NCI-H128 (cell line): Measurements from ENCODE around the gene PKDCC.
"Not testable (repeated sequence)": the region's sequence is repeated elsewhere in the genome, so short reads cannot be mapped to it uniquely, and the experiment has no call there.

Experiments used
- DNase-seq: peaks from one replicate; lab custom pipeline; 2025; ENCODE audit not compliant: unreplicated experiment; lab: John Stamatoyannopoulos, UW

Gene PKDCC

DNA sequence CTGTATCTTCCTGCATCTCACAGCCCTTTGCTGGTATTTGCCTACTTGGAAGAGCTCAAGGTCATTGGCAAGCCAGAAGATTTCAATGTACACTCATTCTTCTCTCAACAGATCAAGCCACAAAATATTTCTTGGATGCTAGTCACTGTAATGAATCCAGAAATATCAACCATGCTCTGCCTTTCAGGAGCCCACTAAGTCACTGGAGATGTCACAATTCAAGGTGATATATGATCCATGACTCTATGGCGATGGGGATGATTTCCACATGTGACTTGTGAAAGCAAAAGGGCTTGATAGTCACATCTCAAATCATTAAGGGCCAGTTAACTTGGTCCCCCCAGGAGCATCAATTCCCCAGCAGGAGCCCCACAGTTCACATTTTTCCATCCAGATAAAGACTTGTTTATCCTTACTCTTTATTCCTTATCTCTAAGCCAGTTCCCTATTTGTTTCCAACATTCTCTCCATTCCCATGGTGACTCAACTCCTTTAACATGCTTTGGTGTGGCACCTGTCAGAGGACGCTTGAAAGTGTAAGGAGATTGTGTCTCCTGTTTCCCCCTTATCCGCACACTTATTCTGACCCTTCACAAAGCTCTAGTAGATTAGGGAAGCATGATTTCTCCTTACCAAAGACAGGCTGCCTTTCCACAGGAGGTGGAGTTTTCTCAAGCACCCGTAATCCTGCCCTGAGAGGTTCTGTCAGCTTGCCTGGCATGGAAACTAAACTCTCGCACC, 15.8 kb downstream of the PKDCC start:
- no peak for DNase-seq

DNA sequence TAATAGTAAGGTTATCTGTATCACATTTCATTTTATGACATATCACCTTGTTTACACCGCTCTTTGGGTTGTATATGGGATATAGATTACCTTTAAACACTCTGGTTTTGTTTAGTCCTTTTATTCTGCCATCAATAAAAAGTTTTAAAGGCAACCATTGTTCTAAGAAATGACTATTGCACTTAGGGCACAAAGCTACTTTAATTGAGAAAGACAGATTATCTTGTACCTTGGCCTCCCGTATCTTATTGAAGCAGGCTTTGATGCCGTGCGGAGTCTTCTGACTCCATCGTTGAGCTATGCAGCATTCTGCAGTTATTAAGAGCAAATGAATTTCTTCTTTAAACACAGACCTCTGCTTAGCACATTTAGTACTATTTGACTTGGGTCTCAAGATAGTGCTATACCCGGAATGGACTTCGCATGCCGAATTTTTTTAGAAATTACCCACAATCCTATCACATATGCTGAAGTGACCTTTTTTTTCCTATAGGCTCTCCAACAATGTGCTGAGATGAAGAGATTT, 16.7 kb downstream of the PKDCC start:
- DNase-seq = no peak

DNA sequence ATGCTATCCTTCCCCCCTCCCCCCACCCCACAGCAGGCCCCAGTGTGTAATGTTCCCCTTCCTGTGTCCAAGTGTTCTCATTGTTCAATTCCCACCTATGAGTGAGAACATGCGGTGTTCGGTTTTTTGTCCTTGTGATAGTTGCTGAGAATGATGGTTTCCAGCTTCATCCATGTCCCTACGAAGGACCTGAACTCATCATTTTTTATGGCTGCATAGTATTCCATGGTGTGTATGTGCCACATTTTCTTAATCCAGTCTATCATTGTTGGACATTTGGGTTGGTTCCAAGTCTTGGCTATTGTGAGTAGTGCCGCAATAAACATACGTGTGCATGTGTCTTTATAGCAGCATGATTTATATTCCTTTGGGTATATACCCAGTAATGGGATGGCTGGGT, 17.9 kb downstream of the PKDCC start:
- not testable (repeated sequence) for DNase-seq

DNA sequence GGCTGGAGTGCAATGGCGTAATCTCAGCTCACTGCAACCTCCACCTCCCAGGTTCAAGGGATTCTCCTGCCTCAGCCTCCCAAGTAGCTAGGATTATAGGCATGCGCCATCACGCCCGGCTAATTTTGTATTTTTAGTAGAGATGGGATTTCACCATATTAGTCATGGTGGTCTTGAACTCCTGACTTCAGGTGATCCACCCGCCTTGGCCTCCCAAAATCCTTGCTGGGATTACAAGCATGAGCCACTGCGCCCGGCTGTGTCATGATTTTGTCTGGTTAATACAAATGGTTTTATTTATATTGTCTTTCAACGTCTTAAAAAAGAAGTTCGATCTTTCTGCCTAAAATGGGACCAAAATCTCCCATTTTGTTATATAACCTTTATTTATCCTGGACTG, 19.2 kb downstream of the PKDCC start:
- not testable (repeated sequence) for DNase-seq

DNA sequence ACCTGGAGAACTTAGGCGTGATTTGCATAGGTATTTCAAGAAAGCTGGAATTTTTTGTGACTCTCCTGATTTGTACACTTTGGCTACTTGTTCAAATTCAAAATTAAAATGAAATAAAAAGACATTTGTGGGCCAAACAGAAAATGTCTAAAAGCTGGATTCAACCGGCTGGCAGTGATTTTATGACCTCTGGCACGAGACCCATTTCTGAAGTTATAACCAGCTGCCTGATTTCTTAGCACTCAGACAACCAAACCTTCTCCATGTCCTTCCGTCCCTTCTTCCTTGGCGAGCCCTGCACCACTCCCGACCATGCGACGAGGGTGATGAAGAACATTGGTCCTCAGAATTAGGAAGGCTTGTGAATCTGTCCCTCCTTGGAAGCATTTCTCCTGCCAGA, 19.7 kb downstream of the PKDCC start:
- DNase-seq = no peak

DNA sequence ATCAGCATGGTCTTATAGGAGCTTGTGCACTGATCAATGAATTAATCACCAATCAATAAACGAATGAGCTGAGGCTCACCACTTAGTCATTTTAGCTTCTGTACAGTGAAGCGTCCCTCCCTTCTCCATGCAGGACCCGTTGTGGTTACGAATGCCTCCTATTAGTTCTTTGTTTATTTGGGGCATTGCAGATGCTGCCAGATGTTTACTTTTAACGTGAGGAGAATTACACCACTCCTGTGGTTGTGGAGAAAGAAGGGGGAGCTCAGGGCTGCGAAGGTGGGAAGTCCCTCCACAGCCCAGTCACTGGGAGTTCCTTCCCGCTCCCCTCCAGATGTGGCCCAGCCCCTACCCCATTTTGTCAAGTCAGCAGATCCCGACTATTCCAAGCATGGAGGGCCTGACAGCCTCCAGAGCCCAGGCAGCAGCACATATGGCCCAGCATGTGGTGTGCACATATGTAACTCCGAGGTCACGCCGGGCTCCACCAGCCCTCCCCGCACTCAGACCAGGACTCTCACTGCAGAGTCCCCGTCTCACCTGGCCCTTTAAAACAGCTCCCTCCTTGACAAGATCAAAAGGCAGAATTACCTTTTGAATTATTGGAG, 20.9 kb downstream of the PKDCC start:
- no peak for DNase-seq

DNA sequence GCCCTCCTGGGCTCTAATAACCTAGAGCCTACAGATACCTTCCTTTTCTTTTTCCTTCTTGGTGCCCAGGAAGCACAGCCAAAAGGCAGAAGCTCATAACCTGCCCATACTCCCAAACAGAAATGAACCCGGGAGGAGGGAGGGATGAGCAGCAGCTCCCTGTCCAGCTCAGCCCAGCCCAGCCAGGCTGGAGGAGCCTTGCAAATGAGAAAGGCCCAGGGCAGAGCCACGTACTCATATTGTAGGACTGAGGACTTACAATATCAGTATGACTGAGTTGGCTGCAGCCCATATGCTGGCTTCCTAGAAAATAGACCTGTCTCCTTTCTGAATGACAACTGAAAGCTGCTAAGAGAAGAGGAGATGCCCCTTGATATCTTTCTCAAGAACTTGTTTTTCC, 21.7 kb downstream of the PKDCC start:
- no peak for DNase-seq

DNA sequence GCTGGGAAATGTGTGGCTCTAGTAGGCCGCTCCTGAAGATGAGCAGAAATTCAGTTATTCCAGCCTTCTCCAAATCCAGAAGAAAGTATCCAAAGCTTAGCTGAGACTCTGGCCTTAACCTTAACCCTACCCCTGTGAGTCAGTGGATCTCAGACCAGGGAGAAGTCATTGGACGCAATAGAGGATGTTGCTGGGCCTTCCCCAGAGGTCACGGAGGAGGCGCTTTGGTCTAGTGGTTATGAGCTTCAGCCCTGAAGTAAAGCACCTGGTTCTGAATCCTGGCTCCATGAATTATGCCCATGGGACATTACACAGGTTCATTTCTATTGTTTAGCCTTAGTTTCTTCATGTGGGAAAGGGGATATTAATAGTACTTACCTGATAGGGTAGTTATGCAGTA, 24.0 kb downstream of the PKDCC start:
- DNase-seq = no peak

DNA sequence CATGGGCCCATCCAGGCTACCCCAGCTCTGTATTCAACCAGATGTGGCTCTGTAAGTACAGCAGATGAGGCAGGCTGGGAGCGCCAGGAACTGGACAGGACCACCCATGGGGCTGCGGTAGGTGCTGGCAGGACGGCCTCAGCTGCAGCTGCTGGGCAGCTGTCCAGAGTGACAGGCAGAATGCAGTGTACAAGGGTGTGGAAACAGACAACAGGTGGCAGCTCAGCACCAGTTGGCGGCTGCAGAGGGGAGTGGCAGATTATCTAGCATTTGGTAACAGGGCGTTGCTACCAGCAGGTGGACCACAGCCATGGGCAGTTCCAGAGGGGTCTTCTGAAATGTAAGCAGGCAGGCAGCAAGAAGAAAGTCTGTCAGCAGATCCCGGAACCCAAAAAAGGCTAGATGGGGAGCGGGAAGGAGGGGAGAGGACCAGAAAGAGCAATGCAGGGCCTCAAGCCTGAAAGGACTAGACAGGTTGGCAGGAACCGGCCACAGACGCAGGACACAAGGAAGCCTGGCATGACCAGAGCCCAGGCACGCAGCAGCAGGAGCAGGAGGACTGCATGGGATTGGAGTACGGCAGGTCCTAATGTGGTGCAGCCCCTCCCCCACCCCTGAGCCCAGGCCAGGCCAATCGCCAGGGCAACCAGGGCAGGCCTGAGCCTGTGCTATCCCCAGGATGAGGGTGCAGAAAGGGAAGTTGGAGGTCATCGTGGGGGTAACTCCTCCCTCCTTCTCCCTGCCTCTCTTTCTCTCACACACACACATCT, 24.7 kb downstream of the PKDCC start:
- DNase-seq = no peak

DNA sequence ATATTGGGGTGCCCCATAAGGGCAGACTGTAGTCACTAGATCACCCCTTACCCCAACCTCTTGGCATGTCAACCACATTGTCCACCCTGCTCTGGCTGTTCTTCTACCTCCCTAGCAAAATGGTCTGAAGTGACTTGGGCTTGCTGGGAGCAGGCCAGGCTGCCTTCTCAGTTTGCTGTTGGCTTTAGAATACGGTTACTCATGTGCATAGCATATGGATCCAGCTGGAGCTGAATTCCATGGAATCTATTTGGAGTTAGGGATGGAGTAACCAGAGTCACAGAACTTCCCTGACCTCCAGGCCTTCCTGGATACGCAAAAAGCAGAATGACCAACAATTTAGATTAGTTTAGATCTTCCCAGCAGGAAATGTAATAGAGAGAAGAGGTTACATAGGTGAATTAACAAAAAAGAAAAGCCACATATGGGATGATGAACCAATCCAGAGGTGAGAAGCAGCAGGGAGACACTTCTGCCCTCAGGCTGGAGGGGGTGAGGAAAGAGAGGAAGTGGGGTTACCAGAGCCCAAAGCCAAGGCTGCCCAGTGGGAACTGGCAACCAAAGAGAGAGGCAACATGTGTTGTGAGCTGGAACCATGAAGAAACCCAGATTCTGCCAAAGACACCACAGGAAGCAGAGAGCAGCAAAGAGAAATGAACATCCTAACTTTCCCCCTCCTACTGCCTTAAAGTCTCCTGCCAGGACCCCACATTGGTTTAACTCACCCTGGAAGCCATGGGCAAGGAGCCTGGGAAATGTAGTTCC, 26.1 kb downstream of the PKDCC start:
- DNase-seq = no peak

DNA sequence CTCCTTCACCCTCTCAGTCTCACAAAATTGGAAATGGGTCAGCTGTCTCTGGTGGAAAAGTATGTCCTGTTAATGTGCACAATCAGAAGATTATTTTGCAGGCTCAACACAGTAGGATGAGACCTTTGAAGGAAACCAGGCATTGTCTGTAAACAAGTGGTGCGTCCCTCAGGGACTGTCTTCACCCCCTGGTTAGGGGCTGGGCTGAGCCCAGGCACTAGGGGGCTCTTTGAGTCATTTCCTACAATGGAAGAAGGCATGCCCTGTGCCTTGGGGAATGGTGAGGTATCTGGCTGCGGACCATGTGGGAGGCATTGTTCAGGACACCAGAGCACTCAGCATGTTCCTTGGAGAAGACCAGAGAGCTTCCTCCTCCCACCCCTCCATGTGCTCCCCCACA, 26.8 kb downstream of the PKDCC start:
- no peak for DNase-seq

DNA sequence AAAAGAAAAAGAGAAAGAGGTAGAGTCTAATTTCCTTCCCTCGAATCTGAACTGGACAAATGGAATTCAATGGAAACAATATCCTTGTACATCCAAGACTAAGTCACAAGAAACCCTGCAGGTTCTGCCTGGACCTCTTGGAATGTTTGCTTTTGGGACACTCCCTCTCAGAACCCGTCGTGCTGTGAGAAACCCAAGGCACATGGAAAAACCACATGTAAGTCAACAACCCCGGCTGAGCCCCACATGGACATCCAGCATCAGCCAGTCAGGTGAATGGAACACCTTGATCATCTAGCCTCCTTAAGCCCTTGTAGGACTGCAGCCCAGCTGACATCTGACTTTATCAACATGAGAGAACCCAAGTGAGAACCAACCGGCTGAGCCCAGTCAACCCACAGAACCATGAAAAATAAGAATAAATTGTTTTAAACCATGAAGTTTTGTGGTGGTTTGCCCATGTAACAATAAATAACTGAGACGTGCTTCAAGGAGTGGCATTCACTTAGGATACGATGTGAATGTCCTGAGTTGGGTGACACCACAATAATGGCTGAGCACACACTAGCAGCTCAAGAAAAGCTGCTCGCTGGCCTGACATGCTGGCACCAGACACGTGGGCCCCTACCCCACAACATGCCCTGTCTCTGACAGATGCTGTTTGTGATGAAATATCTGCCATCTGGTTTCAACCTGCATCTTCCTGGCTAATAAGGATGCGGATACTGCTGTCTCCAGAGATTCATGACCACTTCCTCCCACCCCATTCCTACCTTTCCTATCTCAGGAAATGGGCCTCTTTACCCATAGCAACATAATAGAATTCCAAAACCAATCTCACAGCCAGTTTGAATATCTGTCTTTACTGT, 28.8 kb downstream of the PKDCC start:
- DNase-seq = no peak

DNA sequence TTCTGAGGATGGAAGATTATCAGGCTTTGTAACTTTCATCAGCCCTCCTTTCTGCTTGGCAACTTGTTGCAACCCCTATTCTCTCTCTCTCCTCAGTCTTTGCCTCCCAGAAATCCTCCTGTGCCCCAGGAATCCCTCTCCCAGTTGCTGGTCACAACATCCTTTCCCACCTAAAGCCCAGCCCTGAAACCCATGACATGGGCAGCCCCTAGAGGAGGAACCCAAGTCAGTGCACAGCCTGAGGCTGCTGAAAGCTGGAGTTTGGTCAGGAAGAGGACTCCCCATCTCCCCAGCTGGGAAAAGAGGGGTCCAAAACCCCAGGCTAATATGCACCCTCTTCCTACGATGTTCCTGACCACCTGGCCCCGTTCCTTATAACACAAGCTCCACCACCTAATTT, 29.5 kb downstream of the PKDCC start:
- no peak for DNase-seq

DNA sequence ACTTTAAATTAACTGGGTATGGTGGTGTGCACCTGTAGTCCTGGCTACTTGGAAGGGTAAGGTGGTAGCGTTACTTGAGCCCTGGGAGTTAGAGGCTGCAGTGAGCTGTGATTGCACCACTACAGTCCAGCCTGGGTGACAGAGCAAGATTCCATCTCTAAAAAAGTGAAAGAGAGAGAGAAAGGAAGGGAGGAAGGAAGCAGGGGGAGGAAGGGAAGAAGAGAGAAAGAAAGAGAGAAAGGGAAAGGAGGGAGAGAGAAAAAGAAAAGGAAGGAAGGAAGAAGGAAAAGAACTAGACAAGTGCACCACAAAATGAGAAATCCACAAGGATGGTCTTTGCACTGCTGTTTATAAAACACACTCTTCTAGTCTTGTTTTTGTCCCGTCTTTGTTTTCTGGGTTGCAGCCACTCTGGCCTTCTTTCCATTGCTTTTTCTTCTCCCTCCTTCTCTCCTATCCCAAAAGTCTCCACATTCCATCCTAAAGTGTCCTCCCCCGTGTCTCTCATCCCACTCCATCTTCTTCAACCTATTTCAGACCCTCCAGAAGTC, 32.0 kb downstream of the PKDCC start:
- DNase-seq = no peak

DNA sequence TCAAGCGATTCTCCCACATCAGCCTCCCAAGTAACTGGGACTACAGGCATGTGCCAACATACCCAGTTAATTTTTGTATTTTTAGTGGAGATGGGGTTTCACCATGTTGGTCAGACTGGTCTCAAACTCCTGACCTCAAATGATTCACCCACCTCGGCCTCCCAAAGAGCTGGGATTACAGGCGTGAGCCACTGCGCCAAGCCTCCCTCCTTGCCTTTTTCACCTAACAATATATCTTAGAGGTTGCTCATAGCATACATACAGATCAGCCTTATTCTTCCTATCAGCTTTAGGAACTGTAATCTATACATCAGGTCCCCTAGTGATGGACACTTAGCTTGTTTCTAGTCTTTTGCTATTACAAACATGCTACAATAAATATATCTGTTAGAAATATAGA, 33.3 kb downstream of the PKDCC start:
- DNase-seq = not testable (repeated sequence)

DNA sequence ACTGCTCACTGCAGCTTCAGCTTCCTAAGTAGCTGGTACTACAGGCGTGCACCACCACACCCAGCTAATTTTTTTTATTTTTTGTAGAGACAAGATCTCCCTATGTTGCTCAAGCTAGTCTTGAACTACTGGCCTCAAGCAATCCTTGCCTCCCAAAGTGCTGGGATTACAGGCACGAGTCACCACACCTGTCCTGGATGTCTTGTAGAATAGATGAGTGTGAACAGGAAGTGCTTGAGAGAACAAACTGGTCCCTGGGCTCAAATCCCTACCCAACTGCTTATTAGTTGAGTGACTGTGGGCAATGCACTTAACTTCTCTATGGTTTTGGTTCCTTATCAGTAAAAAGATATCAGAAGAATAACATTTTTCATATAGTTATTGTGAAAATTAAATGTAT, 34.2 kb downstream of the PKDCC start:
- DNase-seq = no peak

DNA sequence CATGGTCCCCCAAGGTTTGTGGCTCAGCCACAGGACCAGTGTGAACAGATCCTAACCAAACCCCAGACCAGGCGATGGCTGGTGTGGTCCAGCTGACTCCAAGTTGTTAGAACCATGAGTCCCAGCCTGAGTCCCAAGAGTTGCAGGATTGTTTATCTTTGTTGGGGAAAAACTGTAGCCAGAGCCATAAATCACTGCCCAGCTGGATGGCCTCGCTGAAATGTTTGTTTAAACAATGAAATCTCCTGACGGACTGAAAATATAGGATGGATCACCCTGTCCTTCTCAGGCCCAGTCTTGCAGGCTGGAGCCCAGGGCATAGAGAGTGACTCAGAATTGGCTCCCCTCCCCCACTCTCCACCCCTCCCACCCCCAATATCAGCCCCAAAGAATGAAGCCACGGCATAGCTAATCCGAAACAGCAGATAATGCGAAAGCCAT, 36.4 kb downstream of the PKDCC start:
- no peak for DNase-seq

DNA sequence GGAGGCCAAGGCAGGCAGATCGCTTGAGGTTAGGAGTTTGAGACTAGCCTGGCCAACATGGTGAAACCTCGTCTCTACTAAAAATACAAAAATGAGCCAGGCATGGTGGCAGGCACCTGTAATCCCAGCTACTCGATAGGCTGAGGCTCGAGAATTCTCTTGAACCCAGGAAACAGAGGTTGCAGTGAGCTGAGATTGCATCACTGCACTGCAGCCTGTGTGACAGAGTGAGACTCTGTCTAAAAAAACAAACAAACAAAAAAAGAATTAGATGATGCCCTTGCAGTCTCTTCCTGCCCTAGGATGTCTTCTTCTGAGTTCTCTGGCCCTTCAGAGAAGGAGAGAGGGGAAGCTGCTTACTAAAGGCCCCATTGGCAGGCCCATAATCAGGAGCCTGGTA, 37.2 kb downstream of the PKDCC start:
- DNase-seq = not testable (repeated sequence)

DNA sequence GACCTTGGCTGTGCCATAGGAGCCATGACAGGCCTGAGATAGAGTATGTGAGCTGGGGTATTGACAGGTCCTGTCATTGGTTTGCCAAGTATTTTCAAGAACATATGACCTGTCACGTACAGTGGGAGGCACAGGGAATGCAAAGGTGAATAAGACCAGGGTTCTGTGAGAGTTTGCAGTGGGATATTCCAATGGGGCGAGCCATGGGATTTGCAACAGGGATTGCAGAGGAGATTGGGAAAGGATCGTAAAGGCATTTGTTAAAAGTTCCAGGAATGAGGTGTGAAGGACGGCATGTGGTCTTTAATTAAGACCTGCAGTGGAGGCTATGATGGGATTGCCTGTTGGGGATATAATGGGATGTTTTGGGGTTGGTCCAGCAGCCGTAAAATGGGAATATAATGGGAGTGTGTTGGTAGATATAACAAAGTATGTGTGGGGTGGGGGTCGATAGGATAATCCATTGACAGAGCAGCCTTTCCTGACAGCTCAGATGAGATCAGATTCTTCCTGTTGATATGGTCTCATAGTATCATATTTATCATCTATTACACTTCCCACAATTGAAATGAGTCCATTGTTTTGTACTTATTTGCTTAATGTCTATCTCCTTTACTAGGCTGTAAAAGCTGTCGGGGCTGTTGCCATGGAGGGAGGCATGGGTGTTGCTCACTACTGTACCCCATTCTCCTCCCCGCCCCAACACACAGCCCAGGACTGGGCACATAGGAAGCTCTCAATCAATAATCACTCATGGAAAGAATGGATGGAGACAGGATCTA, 38.1 kb downstream of the PKDCC start:
- no peak for DNase-seq
